Ecto neural progenitor cell (in vitro differentiated cells): ENCODE data around the gene PPP6R2.
"Not testable (repeated sequence)": the region's sequence is repeated elsewhere in the genome, so short reads cannot be mapped to it uniquely, and the experiment has no call there.

Experiments
- DNase-seq: peaks from one replicate; pipeline ENCODE4 v3.0.0-alpha.2; 2018; ENCODE audit warnings: low spot score

Gene PPP6R2

DNA sequence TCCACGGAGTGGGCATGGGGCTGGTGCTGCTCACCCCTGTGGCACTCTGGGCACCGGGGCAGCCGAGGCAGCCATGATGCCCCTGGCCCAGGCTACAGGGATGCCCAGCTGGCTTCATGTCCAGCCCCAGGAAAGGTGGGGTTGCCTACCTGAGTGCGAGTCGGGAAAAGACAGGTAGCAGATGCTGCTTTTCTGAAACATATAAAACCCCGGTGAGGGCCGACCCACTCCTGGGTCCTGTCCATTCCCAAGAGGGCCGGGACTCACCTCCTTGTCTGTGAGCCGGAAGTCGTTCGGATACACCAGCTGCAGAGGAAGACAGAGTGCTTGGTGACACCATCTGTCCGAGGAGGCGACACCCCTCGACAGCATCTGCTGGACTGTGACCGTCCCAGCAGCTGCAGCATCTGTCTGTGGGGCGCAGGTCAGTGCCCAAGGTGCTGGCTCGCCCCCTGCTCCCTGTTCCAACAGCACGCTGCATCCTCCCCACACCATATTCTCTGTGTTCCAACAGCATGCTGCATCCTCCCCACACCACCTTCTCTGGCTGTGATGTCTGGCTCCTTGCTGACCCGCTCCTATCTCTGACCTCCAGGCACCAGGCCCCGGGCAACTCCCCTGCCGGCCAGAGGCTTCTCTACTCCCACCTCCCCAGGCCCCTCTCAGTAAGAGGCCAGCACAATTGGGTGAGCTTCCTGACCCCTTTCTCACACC lies 24.3 kb upstream of the PPP6R2 start:
- no peak for DNase-seq

DNA sequence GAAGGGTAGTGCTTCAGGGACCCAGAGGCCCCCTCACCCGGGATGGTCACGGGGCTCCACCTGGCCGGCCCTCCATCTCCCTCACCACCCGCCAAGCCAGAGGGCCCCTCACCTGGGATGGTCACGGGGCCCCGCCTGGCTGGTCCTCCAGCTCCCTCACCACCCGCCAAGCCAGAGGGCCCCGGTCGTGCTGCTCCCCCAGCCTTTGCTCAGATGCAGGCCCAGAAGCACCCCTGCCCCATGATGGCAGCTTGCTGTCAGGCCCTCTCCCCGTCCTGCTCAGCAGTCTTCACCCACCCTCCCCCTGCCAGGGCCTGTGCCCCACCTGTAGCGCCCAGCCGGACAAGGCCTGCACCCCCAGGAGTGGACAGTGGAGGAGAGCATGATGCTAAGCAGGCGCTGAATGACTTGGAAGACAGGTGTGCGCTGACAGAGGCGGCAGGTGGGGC lies 23.6 kb upstream of the PPP6R2 start:
- no peak for DNase-seq

DNA sequence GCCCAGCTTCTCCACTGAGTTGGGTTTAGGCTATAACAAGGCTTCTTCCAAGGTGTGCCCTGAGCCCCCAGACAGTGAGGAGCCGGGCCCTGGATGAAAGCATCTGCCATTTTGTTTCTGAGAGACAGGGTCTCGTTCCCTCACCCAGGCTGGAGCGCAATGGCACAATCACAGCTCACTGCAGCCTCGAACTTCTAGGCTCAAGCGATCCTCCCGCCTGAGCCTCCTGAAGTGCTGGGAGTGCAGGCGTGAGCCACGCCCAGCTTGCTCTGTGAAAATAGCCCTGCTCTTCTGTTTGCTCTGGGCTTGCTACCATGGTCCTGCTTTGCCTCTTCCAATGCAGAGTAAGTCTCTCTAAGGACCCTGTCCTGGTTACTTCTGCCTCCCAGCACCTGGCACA lies 23.0 kb upstream of the PPP6R2 start:
- no peak for DNase-seq

DNA sequence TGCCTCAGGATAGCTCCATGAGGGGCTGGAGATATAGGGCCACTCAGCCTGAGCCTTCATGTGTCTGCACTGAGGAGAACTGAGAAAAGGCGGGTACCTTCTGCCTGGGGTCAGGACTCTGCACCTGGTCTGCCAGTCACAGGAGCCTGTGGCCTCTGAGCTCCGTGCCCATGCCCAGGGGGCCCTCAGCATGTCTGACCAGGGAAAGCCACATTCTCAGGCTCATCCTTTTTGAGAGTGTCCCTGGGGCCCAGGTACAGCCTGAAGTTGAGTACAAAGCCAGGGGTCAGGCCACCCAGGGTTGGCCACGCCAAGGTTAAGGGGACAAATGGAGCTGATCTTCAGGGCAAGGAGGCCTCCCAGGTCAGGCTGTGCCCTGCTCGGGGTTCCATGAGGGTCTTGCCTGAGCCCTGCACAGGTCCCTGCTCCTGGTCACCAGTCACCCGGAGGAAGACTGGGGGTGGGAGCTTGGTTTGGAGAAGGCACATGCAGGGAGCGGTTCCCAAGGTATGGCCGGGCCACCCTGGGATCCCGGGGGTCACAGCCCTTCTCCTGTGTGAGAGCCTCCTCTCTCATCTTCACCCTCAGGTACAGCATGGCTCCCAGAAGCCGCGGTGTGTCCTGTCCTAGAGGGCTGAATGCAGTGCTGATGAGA lies 22.3 kb upstream of the PPP6R2 start:
- no peak for DNase-seq

DNA sequence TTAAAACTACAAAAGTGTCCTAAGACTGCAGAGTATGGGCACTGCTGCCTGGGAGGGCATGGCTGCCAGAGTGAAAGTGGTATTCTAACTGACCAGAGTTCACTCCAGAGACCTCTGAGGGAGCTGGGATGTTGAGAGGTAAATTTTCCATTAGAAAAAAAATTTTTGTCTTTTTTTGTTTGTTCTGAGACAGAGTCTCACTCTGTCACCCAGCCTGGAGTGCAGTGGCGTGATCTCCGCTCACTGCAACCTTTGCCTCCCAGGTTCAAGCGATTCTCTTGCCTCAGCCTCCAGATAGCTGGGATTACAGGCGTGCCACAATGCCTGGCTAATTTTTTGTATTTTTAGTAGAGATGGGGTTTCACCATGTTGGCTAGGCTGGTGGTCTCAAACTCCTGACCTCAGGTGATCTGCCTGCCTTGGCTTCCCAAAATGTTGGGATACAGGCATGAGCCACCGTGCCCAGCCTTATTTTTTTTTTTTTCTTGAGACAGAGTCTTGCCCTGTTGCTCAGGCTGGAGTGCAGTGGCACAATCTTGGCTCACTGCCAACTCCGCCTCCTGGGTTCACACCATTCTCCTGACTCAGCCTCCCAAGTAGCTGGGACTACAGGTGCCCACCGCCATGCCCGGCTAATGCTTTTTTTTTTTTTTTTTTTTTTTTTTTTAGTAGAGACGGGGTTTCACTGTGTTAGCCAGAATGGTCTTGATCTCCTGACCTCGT lies 20.6 kb upstream of the PPP6R2 start:
- DNase-seq, result not testable (repeated sequence)

DNA sequence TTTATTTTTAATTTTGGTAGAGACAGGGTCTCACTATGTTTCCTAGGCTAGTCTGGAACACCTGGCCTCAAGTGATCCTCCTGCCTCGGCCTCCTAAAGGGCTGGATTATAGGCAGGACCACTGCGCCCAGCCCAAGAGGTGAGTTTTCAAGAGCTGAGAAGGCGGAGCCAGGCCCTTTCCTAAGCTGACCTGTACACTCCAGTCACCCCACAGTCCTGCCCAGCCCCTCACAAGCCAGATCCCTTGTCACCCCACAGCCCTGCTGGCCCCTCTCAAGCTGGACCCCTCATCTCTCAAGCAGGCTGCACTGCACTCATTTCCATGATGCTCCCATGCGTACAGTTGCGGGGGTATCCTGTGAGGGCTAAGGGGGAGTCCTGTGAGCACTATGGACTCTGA lies 19.2 kb upstream of the PPP6R2 start:
- no peak for DNase-seq

DNA sequence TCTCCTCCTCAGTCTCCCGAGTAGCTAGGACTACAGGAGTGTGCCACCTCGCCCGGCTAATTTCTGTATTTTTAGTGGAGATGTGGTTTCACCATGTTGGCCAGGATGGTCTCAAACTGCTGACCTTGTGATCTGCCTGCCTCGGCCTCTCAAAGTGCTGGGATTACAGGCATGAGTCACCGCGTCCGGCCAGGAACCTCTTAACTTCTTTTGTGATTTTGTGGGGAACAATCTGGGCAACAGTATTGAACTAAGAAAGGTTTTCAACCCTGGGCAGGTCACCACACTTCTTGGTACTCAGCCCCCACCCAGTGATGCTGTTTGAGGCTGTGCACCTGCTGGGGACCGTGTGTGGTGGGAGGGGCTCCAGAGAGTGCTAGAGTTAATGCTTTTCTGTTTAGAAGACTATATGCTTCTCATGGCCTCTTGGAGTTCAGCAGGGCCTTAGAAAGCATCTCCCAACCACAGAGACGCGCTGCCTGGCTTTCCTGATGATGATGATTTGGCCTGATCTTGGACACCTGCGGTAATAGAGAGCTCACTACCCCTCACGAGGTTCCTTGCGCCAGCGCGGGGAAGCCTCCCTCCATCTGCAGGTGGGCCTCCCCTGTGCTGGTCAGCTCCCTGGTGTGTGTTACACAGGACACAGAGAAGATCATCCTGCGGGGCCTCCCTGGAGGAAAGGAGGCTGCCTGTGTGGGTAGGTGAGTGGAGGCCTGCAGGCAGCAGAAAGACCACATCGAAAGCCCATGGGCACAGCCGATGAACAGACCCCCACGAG lies 17.5 kb upstream of the PPP6R2 start:
- DNase-seq, result no peak

DNA sequence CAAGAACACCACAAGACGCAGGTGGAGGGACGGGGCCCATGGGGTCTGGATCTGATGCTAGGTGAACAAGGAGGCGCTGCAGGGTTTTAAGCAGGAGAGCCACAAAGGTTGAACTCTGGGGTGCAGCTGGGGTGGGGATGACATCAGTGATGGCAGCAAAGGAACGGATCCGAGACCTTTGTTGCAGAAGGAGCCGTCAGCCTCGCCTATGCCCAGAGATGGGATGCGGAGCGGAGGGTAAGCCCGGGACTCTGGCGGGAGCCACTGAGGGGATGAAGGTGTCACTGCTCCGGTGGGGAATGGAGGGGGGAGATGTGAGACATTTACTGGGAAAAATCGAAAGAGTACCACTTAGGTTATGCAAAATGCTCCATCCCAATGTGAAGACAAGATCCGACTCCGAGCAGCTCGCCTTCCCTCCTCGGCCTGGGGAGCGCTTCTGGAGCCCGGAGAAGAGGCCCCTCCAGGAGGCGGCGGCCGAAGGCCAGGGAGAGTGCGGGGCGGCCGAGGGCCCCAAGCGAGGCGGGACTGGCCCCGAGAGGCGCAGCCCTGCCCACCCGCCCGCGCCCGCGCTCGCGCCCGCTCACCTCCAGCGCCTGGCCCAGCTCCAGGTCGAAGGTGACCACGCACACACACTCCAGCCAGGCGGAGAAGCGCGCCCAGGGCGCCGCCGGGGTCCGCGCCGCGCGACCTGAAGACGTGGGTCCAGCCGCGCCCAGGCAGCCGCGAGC lies 16.7 kb upstream of the PPP6R2 start:
- no peak for DNase-seq

- DNase-seq, result peak; percentile 89
Observed at GRCh38 chr22:50326956-50327710, 16.0 kb upstream of the PPP6R2 start, which contains the start of gene DENND6B. TSS of gene DENND6B (minus strand) at chr22:50327012. CDS start at chr22:50326988, 24 bp downstream.

- no peak for DNase-seq
Observed at GRCh38 chr22:50327711-50328019, 15.5 kb upstream of the PPP6R2 start.

DNA sequence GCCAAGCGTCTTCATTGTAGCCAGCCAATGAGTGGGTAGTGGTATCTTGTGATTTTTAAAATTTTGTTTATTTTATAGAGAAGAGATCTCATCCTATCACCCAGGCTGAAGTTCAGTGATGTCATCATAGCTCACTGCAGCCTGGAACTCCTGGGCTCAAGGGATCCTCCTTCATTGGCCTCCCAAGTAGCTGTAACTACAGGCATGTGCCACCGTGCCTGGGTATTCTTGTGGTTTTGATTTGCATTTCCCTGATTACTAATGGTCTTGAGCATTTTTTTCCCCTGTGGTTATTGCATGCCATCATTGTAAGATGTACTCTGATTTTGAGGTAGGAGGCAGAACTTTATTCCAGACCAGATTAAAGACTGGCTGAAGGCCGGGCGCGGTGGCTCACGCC lies 13.9 kb upstream of the PPP6R2 start:
- DNase-seq, result no peak

DNA sequence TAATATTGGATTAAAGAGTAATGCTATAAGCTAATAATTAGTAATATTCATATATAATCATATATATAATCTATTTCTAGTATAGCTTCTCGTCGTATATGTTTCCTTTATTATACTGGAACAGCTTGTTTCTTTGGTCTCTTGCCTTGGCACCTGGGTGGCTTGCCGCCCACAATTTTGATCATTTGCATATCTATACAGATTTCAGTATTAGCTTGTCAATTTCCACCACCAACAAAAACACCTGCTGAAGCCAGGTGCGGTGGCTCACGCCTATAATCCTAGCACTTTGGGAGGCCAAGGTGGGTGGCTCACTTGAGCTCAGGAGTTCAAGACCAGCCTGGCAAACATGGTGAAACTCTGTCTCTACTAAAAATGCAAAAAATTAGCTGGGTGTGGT lies 8.7 kb upstream of the PPP6R2 start:
- DNase-seq, result not testable (repeated sequence)

DNA sequence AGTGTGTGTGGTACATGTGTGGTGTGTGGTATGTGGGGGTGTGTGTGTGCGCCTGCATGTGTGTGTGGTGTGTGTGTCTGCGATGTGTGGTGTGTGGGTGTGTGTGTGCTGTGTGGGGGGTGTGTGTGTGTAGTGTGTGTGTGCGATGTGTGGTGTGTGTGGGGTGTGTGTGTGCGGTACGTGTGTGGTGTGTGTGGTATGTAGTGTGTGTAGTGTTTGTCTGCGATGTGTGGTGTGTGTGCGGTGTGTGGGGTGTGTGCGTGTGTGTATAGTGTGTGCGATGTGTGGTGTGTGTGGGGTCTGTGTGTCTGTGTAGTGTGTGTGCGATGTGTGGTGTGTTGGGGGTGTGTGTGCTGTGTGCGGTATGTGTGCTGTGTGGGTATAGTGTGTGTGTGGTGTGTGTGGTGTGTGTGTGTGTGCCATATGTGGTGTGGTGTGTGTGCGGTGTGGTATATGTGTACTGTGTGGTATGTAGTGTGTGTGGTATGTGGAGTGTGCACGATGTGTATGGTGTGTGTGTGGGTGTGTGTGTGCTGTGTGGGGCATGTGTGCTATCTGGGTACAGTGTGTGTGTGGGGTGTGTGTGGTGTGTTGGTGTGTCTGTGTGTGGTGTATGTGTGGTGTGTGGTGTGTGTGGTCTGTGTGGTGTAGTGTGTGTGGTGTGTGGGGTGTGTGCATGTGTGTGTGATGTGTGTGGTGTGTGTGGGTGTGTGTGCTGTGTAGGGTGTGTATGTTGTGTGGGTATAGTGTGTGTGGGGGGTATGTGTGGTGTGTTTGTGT lies 5.7 kb upstream of the PPP6R2 start:
- DNase-seq, result no peak

GRCh38 chr22:50338042-50338573 lies 5.0 kb upstream of the PPP6R2 start:
- DNase-seq, result no peak

DNA sequence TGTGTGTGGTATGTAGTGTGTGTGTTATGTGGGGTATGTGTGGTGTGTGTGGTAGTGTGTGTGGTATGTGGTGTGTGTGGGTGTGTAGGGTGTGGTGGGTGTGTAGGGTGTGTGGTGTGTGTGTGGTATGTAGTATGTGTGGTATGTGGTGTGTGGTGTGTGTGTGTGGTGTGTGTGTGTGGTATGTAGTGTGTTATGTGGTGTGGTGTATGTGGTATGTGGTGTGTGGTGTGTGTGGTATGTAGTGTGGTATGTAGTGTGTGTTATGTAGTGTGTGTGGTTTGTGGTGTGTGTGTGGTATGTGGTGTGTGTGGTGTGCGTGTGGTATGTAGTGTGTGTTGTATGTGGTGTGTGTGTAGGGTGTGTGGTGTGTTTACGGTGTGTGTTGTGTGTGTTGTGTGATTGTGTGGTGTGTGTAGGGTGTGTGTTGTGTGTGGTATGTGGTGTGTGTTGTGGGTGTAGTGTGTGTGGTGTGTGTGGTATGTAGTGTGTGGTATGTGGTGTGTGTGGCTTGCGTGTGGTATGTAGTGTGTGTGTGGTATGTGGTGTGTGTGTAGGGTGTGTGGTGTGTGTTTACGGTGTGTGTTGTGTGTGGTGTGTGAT lies 4.2 kb upstream of the PPP6R2 start:
- no peak for DNase-seq

- DNase-seq, result peak; percentile 53
Observed at GRCh38 chr22:50339945-50340879, 2.9 kb upstream of the PPP6R2 start.

GRCh38 chr22:50341977-50342650 lies 1.0 kb upstream of the PPP6R2 start:
- DNase-seq, result peak; percentile 92

GRCh38 chr22:50343541-50343935 lies 411 bp downstream of the PPP6R2 start:
- DNase-seq, result no peak
